ENCODE results near the gene TCEAL7. TPM values are rescaled to one million over a fixed set of nuclear protein-coding genes. Genes with fewer than 3 reads are reported as not detected.

The TCEAL7 gene
- total RNA-seq, 1 experiment from 2014 or later = not detected

DNA sequence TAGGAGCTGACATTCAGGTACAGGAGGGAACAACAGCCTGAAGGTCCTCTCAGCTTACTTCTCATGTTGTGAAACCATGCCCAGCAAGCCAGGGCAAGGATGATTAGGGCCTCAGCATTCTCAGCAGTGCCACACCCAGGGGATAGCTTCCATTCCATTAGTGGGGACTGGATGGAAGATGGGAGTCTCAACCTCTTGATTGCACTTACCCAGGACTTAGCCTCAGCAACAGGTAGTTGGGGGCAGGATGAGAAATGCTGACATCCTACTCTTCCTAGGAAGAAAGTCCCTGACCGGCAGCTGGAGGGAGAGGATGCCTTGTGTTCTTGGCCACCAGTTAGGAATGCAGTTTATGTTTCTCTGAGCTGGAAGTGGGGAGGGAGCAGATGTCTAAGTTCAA lies 37.5 kb downstream of the TCEAL7 start:
- no peak for DNase-seq (ENCODE audit: low spot score)

DNA sequence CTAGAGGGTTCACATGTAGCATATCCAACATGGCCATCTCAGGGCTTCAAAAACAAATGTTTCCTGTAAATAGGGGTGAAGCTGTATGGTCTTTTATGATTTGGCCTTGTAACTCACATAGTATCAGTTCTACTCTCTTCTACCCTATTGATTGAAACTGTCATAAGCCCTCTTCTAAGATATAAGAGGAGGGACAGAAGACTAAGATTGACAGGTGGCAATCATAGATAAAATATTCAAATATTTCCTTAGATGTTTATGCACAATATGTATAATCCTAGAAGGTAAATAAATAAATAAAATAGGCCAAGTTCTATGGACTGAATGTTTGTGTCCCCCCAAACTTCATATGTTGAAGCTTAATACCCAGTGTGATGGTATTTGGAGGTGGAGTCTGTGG lies 39.4 kb downstream of the TCEAL7 start:
- DNase-seq (ENCODE audit: low spot score) = no peak

DNA sequence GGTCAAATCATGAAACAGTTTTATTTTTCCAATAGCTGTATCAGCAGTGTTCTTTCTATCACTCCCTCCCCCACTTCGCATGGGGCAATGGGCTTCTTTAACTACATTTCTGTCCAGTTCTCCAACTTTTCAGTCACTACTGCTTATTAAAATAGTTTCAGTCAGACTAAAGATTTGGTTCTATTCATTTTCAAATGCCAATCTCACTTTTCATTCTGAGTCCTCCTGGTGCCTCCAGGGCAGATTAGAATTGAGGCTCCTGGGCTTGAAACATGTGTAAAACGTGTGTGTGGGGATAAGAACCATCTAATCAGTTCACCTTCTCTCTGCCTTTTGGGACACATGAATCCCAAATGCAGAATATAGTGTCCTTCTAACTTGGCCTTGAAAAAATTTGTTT lies 42.8 kb downstream of the TCEAL7 start:
- DNase-seq (ENCODE audit: low spot score) = no peak

DNA sequence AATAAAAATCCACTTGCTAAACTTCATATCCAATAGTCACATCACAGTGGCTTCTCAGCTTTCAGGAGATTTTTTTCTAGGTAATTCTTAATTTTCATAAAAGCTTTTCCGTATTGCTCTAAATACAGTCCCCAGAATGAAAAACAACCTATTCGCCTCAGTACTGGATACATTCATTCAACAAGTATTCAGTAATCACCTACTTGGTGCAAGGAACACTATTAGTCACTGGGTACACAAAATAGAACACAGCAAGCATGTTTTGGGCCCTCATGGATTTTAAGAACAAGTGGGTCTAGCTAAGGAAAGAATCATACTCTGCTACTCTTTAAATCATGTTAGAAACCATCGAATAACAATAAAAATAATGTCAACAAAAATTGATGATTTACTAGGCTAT lies 43.5 kb downstream of the TCEAL7 start:
- DNase-seq (ENCODE audit: low spot score) = no peak

DNA sequence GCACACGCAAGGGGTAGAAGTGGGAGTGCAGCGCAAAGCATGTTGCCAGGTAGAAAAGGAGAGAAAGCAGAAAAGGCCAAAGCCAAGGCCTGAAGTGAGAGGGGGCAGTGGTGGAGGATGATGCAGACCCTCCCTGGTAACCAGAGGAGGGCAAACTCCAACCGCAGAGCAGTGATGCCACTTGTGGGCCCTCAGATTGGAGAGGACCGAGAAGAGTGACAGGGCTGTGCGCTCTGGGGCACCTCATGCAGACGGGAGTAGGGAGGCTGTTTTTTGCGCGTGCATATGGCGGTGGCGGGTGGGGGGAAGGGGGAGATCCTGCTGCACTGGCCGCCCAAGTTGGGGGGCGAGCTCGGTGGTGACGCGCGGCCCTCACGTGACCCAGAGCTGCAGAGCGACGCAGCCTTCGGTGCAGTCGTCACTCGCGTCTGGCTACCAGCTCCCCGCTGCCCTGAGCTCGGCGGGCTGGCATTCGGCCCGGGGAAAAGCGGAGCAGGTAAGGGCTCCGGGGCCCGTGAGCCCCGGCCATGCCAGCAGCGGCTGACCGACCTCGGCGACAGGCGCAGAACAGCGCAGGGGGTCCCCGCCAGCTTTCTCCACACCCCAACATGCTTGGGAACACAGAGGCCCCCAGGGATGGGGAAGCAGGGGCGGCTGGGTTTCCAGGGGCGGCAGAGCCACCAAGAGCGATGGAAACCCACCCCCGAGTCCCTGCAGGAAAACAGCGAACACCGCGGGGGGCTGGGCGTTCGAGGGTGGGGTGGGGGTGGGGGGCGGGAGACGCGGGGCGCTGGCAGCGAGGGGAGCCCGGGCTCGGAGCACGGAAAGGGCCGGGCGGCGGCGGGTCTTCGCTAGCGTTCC lies 46.3 kb downstream of the TCEAL7 start, which contains the start of gene BEX3:
Gene BEX3 (plus strand): TSS at position 421 of the 861 bp plus-strand sequence. CDS start 984 bp downstream, outside the sequence.
- DNase-seq (ENCODE audit: low spot score) = no peak

DNA sequence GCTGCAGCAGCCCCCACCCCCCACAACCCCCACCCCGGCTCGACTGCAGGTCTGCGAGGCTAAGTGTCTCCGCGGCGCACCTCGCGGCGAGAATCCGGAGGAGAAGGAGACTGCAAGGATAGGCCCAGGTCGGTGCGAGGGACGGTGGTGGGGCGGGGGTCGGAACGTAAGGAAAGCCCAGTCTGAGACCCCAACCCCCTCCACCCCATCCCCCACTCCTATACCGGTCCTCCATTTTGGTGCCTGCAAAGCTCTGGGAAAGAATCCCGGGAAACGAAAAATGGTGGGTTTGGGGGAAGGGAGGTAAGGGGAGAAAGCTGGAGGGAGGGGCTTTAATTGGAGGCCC lies 46.9 kb downstream of the TCEAL7 start:
- no peak for DNase-seq (ENCODE audit: low spot score)

DNA sequence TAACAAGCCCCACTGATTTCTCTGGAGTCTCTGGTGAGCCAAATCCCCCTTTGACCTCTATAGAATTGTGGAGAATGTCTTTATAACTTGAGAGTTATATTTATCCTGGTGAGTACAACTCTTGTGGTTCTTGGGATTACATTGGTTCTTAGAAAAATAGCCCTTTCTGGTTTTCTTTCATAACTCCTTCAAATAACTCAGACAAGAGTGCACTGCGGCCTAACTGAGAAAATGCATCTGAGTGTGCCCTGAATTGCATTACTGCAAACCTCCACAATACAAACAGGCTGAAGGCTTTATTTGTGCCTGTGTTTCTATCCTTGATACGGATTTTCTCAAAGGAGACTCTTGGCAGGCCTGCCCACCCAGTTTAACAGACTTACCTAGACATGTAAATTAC lies 49.0 kb downstream of the TCEAL7 start:
- no peak for DNase-seq (ENCODE audit: low spot score)

Small RNA genes within 50 kb of the gene (small RNA-seq; reads per million reads assigned to genes)
- gene Z92846.1 = not detected

Other genes with a start within 250 kb of the TCEAL7 start
- gene NXF3, start 237.1 kb upstream of the TCEAL7 start, total RNA-seq (2014; rRNA removed; shearing (Covaris generic)) = not detected in 2 replicates
- not detected in 2 replicates for gene BEX4, start 115.1 kb upstream of the TCEAL7 start, total RNA-seq (2014; rRNA removed; shearing (Covaris generic))
- gene TCEAL8, start 75.1 kb upstream of the TCEAL7 start, total RNA-seq (2014; rRNA removed; shearing (Covaris generic)) = 6.7 and 8.1 TPM in 2 replicates
- gene TCEAL5, start 53.5 kb upstream of the TCEAL7 start, total RNA-seq (2014; rRNA removed; shearing (Covaris generic)) = not detected in 2 replicates
- gene BEX2, start 19.2 kb upstream of the TCEAL7 start, total RNA-seq (2014; rRNA removed; shearing (Covaris generic)) = not detected in 2 replicates
- 10.3 and 11.8 TPM in 2 replicates for gene TCEAL9, start 26.3 kb downstream of the TCEAL7 start, total RNA-seq (2014; rRNA removed; shearing (Covaris generic))
- not detected in 2 replicates for gene BEX3, start 46.3 kb downstream of the TCEAL7 start, total RNA-seq (2014; rRNA removed; shearing (Covaris generic))
- not detected in 2 replicates for gene RAB40A, start 189.2 kb downstream of the TCEAL7 start, total RNA-seq (2014; rRNA removed; shearing (Covaris generic))